RPMI8226 (cell line): ENCODE results near the gene RNF167.

Experiments
- DNase-seq: peaks from one replicate; pipeline ENCODE4 v3.0.0-alpha.2; 2015

The RNF167 gene

DNA sequence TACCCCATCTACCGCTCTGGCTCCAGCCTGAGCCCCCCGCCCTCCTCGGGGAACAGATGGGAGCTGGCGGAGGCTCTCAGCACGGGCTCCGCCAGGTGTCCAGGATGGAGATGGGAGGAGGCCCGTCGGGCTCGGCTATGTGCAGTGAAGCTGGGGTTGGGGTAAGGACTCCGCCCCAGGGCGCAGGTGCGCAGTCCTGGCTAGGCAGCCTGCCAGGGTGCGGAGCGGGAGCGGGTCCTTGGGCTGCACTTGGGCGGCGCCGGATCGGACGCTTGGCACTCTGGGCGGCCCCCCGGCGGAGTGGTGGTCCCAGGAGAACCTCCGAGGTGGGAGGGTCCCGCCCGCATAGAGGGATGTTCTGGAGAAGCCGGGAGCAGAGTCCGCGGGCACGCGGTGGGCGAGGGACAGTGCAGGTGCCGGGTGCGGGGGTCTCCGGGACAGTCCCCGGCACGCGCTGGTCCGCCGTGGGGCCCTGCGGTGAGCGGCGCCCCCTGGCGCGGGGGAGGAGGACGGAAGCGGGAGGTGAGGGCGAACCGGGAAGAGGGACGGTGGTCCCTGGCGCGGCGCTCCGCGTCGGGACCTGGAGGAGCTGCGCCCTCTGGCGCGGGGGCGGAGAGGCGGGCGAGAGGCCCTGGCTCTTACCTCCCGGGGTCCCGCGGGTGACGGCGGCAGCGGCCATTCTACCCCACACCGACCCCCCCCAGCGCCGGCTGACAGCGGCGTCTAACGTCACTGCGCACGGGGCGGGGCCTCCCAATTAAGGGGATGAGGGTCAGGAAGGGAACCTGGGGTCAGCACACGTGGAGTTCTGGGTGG lies 47.1 kb downstream of the RNF167 start, which contains the start of gene CAMTA2:
Gene CAMTA2, minus strand, starts transcription at position 725 of the 816 bp plus-strand sequence. CDS start 1,453 bp downstream, outside the sequence.
- peak; percentile 82 for DNase-seq

GRCh38 chr17:4987767-4988567 lies 47.9 kb downstream of the RNF167 start:
- no peak for DNase-seq

- no peak for DNase-seq
These were observed 54.1 kb downstream of the RNF167 start for GRCh38 chr17:4994081-4994595.
